HG03025 (cell line): Measurements from ENCODE around the gene WNT3A.
"Not testable (repeated sequence)": the region's sequence is repeated elsewhere in the genome, so short reads cannot be mapped to it uniquely, and the experiment has no call there.

ENCODE experiments used
- ATAC-seq: cut with Tn5 transposase; IDR thresholded peaks from one replicate; pipeline ENCODE4 v1.9.1; 2021; ENCODE audit warnings: mild to moderate bottlenecking, moderate library complexity; ENCODE audit not compliant: unreplicated experiment, low FRiP score

Gene WNT3A

GRCh38 chr1:228010921-228011320 is 4.1 kb downstream of the WNT3A start:
- ATAC-seq, result no peak

GRCh38 chr1:228011721-228012311 is 5.0 kb downstream of the WNT3A start:
- no peak for ATAC-seq

GRCh38 chr1:228012555-228012954 is 5.8 kb downstream of the WNT3A start:
- ATAC-seq, result no peak

GRCh38 chr1:228013131-228013934 is 6.5 kb downstream of the WNT3A start:
- ATAC-seq, result no peak

- ATAC-seq, result no peak
Observed at GRCh38 chr1:228013935-228014930, 7.4 kb downstream of the WNT3A start.

- no peak for ATAC-seq
Observed at GRCh38 chr1:228015276-228016180, 8.7 kb downstream of the WNT3A start.

GRCh38 chr1:228016181-228016510 is 9.3 kb downstream of the WNT3A start:
- no peak for ATAC-seq

GRCh38 chr1:228016653-228017355 is 10.0 kb downstream of the WNT3A start:
- no peak for ATAC-seq

- no peak for ATAC-seq
Observed at GRCh38 chr1:228017356-228018124, 10.7 kb downstream of the WNT3A start.

GRCh38 chr1:228018125-228018398 is 11.3 kb downstream of the WNT3A start:
- no peak for ATAC-seq

GRCh38 chr1:228018961-228019721 is 12.3 kb downstream of the WNT3A start:
- no peak for ATAC-seq

GRCh38 chr1:228019722-228020083 is 12.9 kb downstream of the WNT3A start:
- not testable (repeated sequence) for ATAC-seq

GRCh38 chr1:228020686-228021354 is 14.0 kb downstream of the WNT3A start:
- no peak for ATAC-seq

- ATAC-seq, result no peak
Observed at GRCh38 chr1:228021355-228022030, 14.7 kb downstream of the WNT3A start.

- ATAC-seq, result no peak
Observed at GRCh38 chr1:228022571-228023293, 15.9 kb downstream of the WNT3A start.

- ATAC-seq, result no peak
Observed at GRCh38 chr1:228023294-228023639, 16.5 kb downstream of the WNT3A start.

- no peak for ATAC-seq
Observed at GRCh38 chr1:228029281-228029680, 22.5 kb downstream of the WNT3A start.
